SKM-1 (cell line): ENCODE data around the gene CTPS1.

Experiments
- DNase-seq: peaks from one replicate; lab custom pipeline; 2025; ENCODE audit not compliant: unreplicated experiment; lab: John Stamatoyannopoulos, UW

The CTPS1 gene

GRCh38 chr1:40979241-40980067 is at the start of gene CTPS1:
Gene CTPS1, plus strand, starts transcription at chr1:40979696. Its CDS starts 3,595 bp downstream, at chr1:40983291.
- peak; percentile 77 for DNase-seq

GRCh38 chr1:40930174-40930964 is 49.1 kb upstream of the CTPS1 start:
- DNase-seq: no peak

- DNase-seq: no peak
These were observed 47.9 kb upstream of the CTPS1 start for GRCh38 chr1:40931601-40932000.

GRCh38 chr1:40932006-40932405 is 47.5 kb upstream of the CTPS1 start:
- DNase-seq: no peak

- no peak for DNase-seq
These were observed 42.6 kb upstream of the CTPS1 start for GRCh38 chr1:40936931-40937339.

GRCh38 chr1:40938393-40938792 is 41.1 kb upstream of the CTPS1 start:
- no peak for DNase-seq

- DNase-seq: peak; percentile 91
These were observed 40.0 kb upstream of the CTPS1 start for GRCh38 chr1:40939320-40940059.

- DNase-seq: no peak
These were observed 35.2 kb upstream of the CTPS1 start for GRCh38 chr1:40944326-40944725.

GRCh38 chr1:40944841-40945430 is 34.6 kb upstream of the CTPS1 start:
- DNase-seq: no peak

- no peak for DNase-seq
These were observed 34.0 kb upstream of the CTPS1 start for GRCh38 chr1:40945491-40945973.

GRCh38 chr1:40948741-40949443 is 30.6 kb upstream of the CTPS1 start:
- peak; percentile 27 for DNase-seq

GRCh38 chr1:40949563-40949962 is 29.9 kb upstream of the CTPS1 start:
- no peak for DNase-seq

GRCh38 chr1:40951943-40952743 is 27.4 kb upstream of the CTPS1 start:
- DNase-seq: peak; percentile 32

GRCh38 chr1:40952744-40953315 is 26.7 kb upstream of the CTPS1 start:
- DNase-seq: no peak

GRCh38 chr1:40954626-40955025 is 24.9 kb upstream of the CTPS1 start:
- no peak for DNase-seq

GRCh38 chr1:40955266-40955665 is 24.2 kb upstream of the CTPS1 start:
- no peak for DNase-seq

GRCh38 chr1:40956407-40956806 is 23.1 kb upstream of the CTPS1 start:
- no peak for DNase-seq

GRCh38 chr1:40958210-40958609 is 21.3 kb upstream of the CTPS1 start:
- no peak for DNase-seq

GRCh38 chr1:40965531-40965930 is 14.0 kb upstream of the CTPS1 start:
- DNase-seq: no peak
